Endodermal cell (in vitro differentiated cells): ENCODE data around the gene SHBG. TPM values are rescaled to one million over a fixed set of nuclear protein-coding genes. Genes with fewer than 3 reads are reported as not detected.

ENCODE experiments used
- DNase-seq: peaks from one replicate; pipeline ENCODE4 v3.0.0-alpha.2; 2017
- H3K27ac ChIP-seq: 2 replicates; pipeline ENCODE4 v1.5.1; 2013; ENCODE audit warnings: mild to moderate bottlenecking, low read depth, low read length, moderate library complexity
- H3K27me3 ChIP-seq: 2 replicates; pipeline ENCODE4 v1.6.1; 2013; ENCODE audit warnings: mild to moderate bottlenecking, low read length, moderate library complexity; ENCODE audit not compliant: insufficient read depth, control insufficient read depth, poor library complexity, severe bottlenecking
- H3K36me3 ChIP-seq: 2 replicates; pipeline ENCODE4 v1.7.0; 2013; ENCODE audit warnings: mild to moderate bottlenecking, low read length, moderate library complexity; ENCODE audit not compliant: control insufficient read depth, insufficient read depth
- H3K4me1 ChIP-seq: one replicate; pipeline ENCODE4 v1.7.0; 2013; ENCODE audit warnings: low read length; ENCODE audit not compliant: control insufficient read depth, insufficient read depth
- H3K4me3 ChIP-seq: 2 replicates; pipeline ENCODE4 v1.5.1; 2013; ENCODE audit warnings: mild to moderate bottlenecking, low read length, moderate library complexity
- H3K9ac ChIP-seq: 2 replicates; pipeline ENCODE4 v1.6.1; 2013; ENCODE audit warnings: mild to moderate bottlenecking, low read length, moderate library complexity; ENCODE audit not compliant: poor library complexity, severe bottlenecking; ENCODE audit errors: extremely low read depth
- H3K9me3 ChIP-seq: 2 replicates; pipeline ENCODE4 v1.6.1; 2013; ENCODE audit warnings: mild to moderate bottlenecking, low read length, moderate library complexity; ENCODE audit not compliant: control insufficient read depth
- H3K27ac Mint-ChIP-seq: 2 replicates; pipeline ENCODE4 v1.8.0; 2020; ENCODE audit warnings: mixed read lengths
- H3K27me3 Mint-ChIP-seq: 2 replicates; pipeline ENCODE4 v1.8.0; 2021; ENCODE audit warnings: mild to moderate bottlenecking, mixed read lengths; ENCODE audit not compliant: insufficient read depth
- H3K36me3 Mint-ChIP-seq: 2 replicates; pipeline ENCODE4 v1.8.0; 2020; ENCODE audit warnings: low read depth, mixed read lengths
- H3K4me1 Mint-ChIP-seq: 2 replicates; pipeline ENCODE4 v1.8.0; 2020; ENCODE audit warnings: mixed read lengths
- H3K4me3 Mint-ChIP-seq: 2 replicates; pipeline ENCODE4 v1.8.0; 2020; ENCODE audit warnings: mild to moderate bottlenecking, moderate library complexity, mixed read lengths
- H3K9me3 Mint-ChIP-seq: 2 replicates; pipeline ENCODE4 v1.8.0; 2020; ENCODE audit warnings: mild to moderate bottlenecking, mixed read lengths
- WGBS, 2 experiments: methylation state at CpG; one replicate each; pipeline versions ENCODE4 v1.1.5 to v1.1.7; 2013; ENCODE audit warnings: missing lambda C conversion rate in 2 of 2, mixed read lengths in 1 of 2; ENCODE audit not compliant: insufficient coverage in 1 of 2, insufficient read length in 1 of 2; 5-methylcytosine and 5-hydroxymethylcytosine counted together
- total RNA-seq, 2 donors: library from RNA; stranded (reverse); fragmentation: NEBNext Ultra II Directional in 1 of 2; extraction: Animal tissue kit (Norgen Biotek cat#: 25700) in 1 of 2; gene quantifications; 2 replicates in 1 of 2; 3 replicates in 1 of 2; pipeline ENCODE4 v1.2.1, GENCODE V29; 2021
- TF ChIP-seq, protein P1 (sequence below): fragments of 200-600 bp; sonication (generic); conservative IDR thresholded peaks from 2 replicates; pipeline ENCODE4 v1.5.0; 2021; ENCODE audit warnings: antibody characterized with exemption, mild to moderate bottlenecking

The SHBG gene
- total RNA-seq, 2 donors from 2014 or later: 0.77 to 1.9 TPM

DNA sequence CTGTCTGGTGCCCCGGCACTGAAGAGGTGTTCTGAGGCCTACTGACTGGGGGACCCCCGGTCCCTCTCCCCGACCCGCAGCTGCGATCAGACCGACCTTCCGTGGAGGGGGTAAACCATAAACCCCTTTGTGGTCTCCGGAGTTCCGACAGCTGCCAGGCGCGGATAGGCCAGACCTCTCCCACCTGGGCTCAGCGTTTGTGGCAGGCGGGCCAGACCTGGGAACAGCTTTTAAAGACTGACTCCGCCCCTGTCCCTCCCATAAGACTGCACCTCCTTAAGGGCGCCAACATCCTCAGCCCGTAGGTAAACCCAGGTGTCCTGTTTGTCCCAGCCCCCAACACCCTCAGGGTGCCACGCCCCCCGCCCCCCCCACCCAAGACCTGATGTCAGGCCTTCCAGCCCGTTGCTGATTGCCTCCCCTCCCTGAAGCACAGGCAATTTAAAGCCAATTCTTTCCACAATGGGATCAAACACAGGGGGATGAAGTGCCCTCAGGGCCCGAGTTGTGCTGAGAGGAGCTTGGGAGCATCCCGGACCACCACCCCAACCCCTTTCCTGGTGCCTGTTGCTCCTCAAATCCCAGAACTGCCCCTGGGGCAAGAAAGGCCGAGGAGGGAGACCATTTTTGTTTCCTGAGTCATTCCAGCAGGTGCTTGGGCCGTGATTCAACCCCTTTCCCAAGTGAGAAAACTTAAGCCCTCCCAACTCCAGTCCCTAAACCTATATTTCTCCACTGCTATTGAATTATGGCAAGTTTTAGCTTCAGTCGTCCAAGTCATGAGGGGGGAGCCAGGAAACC, 39.8 kb upstream of the SHBG start, which contains the start of gene SOX15:
Gene SOX15 (minus strand): TSS at position 204 of the 801 bp plus-strand sequence. CDS start 418 bp downstream, outside the sequence.
- Histone ChIP-seq H3K36me3 (peaks cover 79% of the 10 kb centered on the region), H3K9me3 (no peaks in the 10 kb centered on the region), H3K9ac (peak within 1 kb of the TSS; percentile 44), H3K4me1 (peaks cover 12% of the 10 kb centered on the region), H3K27ac (peak within 1 kb of the TSS; percentile 70), H3K27me3 (no peaks in the 10 kb centered on the region), H3K4me3 (peak within 1 kb of the TSS; percentile 45)
- peaks cover 19% of the 10 kb centered on the region for H3K4me1 Mint-ChIP-seq
- no peaks in the 10 kb centered on the region for H3K9me3 Mint-ChIP-seq
- H3K27me3 Mint-ChIP-seq: no peaks in the 10 kb centered on the region
- peaks cover 49% of the 10 kb centered on the region for H3K36me3 Mint-ChIP-seq
- 69 to 73% methylated on average over 18 to 24 of the region's 24 CpGs for WGBS, 2 experiments
- H3K27ac Mint-ChIP-seq: peak within 1 kb of the TSS; percentile 90
- H3K4me3 Mint-ChIP-seq: peak within 1 kb of the TSS; percentile 53
- peak; percentile 91 for DNase-seq
- TF ChIP-seq, protein P1, sequence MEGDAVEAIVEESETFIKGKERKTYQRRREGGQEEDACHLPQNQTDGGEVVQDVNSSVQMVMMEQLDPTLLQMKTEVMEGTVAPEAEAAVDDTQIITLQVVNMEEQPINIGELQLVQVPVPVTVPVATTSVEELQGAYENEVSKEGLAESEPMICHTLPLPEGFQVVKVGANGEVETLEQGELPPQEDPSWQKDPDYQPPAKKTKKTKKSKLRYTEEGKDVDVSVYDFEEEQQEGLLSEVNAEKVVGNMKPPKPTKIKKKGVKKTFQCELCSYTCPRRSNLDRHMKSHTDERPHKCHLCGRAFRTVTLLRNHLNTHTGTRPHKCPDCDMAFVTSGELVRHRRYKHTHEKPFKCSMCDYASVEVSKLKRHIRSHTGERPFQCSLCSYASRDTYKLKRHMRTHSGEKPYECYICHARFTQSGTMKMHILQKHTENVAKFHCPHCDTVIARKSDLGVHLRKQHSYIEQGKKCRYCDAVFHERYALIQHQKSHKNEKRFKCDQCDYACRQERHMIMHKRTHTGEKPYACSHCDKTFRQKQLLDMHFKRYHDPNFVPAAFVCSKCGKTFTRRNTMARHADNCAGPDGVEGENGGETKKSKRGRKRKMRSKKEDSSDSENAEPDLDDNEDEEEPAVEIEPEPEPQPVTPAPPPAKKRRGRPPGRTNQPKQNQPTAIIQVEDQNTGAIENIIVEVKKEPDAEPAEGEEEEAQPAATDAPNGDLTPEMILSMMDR: no peak

DNA sequence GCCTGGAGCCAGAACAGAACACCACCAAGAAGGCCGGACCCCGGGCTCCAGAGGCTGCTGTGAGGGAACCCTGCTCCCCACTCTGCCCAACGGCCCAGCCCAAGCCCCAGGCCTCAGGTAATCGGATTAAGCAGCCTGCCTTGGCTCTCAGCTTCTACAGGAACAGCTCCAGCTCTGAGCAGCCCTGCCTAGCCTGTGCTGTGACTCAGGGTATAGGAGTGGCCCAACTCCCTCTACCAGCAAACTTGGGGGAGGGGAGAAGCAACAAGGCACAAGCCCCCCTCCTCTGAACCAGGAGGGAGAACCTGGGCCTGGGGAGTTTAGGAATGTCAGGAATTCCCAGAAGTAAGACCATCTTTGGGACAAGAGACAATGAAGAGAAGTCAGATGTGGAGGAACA, 39.2 kb upstream of the SHBG start:
- H3K9ac ChIP-seq: peak overlapping the region; percentile 44
- H3K4me3 Mint-ChIP-seq: no peak overlapping the region
- peak; percentile 93 for DNase-seq
- peak overlapping the region; percentile 70 for H3K27ac ChIP-seq
- H3K4me1 ChIP-seq: peaks cover 12% of the 10 kb centered on the region
- no peaks in the 10 kb centered on the region for H3K27me3 Mint-ChIP-seq
- WGBS, 2 experiments: 63 to 68% methylated on average over 4 of the region's 4 CpGs
- no peaks in the 10 kb centered on the region for H3K9me3 ChIP-seq
- no peak overlapping the region for H3K4me3 ChIP-seq
- no peaks in the 10 kb centered on the region for H3K9me3 Mint-ChIP-seq
- no peaks in the 10 kb centered on the region for H3K27me3 ChIP-seq
- peaks cover 54% of the 10 kb centered on the region for H3K36me3 Mint-ChIP-seq
- peaks cover 83% of the 10 kb centered on the region for H3K36me3 ChIP-seq
- TF ChIP-seq, protein P1: no peak
- H3K27ac Mint-ChIP-seq: peak overlapping the region; percentile 90
- peaks cover 19% of the 10 kb centered on the region for H3K4me1 Mint-ChIP-seq

DNA sequence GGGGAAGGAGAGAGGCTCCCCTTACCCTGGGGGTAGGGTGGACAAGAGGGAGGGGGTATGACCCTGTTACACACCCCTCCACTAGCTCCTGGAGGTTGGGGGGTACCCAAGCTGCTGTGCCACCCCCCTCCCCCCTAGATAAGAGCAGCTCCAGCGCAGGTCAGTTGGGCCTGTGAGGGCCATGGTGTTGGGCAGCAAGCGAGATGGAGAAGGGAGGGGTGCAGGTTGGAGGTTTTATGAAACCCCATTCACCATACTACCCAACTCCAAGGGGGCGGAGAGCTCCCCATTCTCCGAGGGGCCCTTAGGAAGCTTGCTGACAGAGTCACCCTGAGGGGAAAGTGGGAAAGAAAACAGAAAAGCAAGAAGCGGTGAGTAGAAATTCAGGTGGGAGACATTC, 38.3 kb upstream of the SHBG start:
- Mint-ChIP-seq H3K27ac (peak overlapping the region; percentile 90), H3K4me3 (no peak overlapping the region), H3K27me3 (no peaks in the 10 kb centered on the region), H3K9me3 (no peaks in the 10 kb centered on the region), H3K36me3 (peaks cover 61% of the 10 kb centered on the region), H3K4me1 (peaks cover 17% of the 10 kb centered on the region)
- no peak overlapping the region for H3K27ac ChIP-seq
- no peaks in the 10 kb centered on the region for H3K9me3 ChIP-seq
- H3K9ac ChIP-seq: peak overlapping the region; percentile 44
- H3K36me3 ChIP-seq: peaks cover 86% of the 10 kb centered on the region
- no peak for DNase-seq
- WGBS, 2 experiments: 96 to 100% methylated on average over 1 to 3 of the region's 5 CpGs
- TF ChIP-seq, protein P1: no peak
- peaks cover 12% of the 10 kb centered on the region for H3K4me1 ChIP-seq
- H3K27me3 ChIP-seq: no peaks in the 10 kb centered on the region
- no peak overlapping the region for H3K4me3 ChIP-seq
